GM12878 (cell line): ENCODE measurements around the gene GALNTL6. TPM values are rescaled to one million over a fixed set of nuclear protein-coding genes. Genes with fewer than 3 reads are reported as not detected.

ENCODE experiments used
- ATAC-seq: fragments of 200-7000 bp; cut with Tn5 transposase; 3 replicates; pipeline ENCODE4 v1.9.1; 2020; ENCODE audit warnings: mild to moderate bottlenecking, moderate library complexity
- BruUV-seq: library from RNA; stranded (reverse); fragments of 400-500 nt; replicated peaks from 2 replicates; lab custom pipeline; 2021; lab: Mats Ljungman, UMichigan
- CTCF ChIA-PET: fragments of 300-600 bp; sonication (Branson Sonifier 250); formaldehyde crosslinking; extraction: SDS; loops from one replicate; lab custom pipeline; 2021; ENCODE audit warnings: inconsistent platforms; lab: Yijun Ruan, JAX
- POLR2A ChIA-PET: fragments of 350-600 bp; formaldehyde crosslinking; extraction: SDS; loops from one replicate; lab custom pipeline; 2021; ENCODE audit warnings: inconsistent platforms; lab: Charles Lee
- RAD21 ChIA-PET: fragments of 300-600 bp; sonication (Branson Sonifier 250); formaldehyde crosslinking; loops from one replicate; lab custom pipeline; 2023; ENCODE audit warnings: antibody characterized with exemption; ENCODE audit not compliant: unreplicated experiment; lab: Charles Lee
- SMC1A ChIA-PET: fragments of 300-600 bp; sonication (Branson Sonifier 250); formaldehyde crosslinking; loops from one replicate; lab custom pipeline; 2023; ENCODE audit not compliant: unreplicated experiment, uncharacterized antibody; lab: Charles Lee
- DNase-seq: peaks from one replicate; pipeline ENCODE4 v3.0.0-alpha.2; 2011; ENCODE audit warnings: low read depth, low spot score
- FAIRE-seq: peaks from 3 replicates; lab custom pipeline; 2011; peaks lifted over from hg19 to GRCh38; lab: Jason Lieb, UNC
- H2AFZ ChIP-seq: 2 replicates; pipeline ENCODE4 v1.6.0; 2011; ENCODE audit warnings: low read depth, low read length, control low read depth; ENCODE audit not compliant: control insufficient read depth
- H3K27ac ChIP-seq: 2 replicates; pipeline ENCODE4 v1.5.1; 2011; ENCODE audit warnings: control low read depth; ENCODE audit not compliant: control insufficient read depth, insufficient read depth
- H3K27me3 ChIP-seq, 2 experiments: replicated peaks in 1 of 2; 2 replicates each; pipeline versions ENCODE4 v1.6.0 to v1.6.1; 2011; ENCODE audit warnings: low read length in 1 of 2; ENCODE audit not compliant: control insufficient read depth in 2 of 2, insufficient read depth in 2 of 2
- H3K36me3 ChIP-seq, 2 experiments: 2 replicates each; pipeline ENCODE4 v1.5.1; 2011; ENCODE audit warnings: low read length in 1 of 2; ENCODE audit not compliant: control insufficient read depth in 2 of 2, insufficient read depth in 2 of 2
- H3K4me1 ChIP-seq: 2 replicates; pipeline ENCODE4 v1.6.1; 2011; ENCODE audit warnings: mild to moderate bottlenecking, low read length, moderate library complexity, mixed read lengths; ENCODE audit not compliant: control insufficient read depth, insufficient read depth
- H3K4me2 ChIP-seq: 2 replicates; pipeline ENCODE4 v1.6.0; 2011; ENCODE audit warnings: control low read depth; ENCODE audit not compliant: control insufficient read depth, insufficient read depth
- H3K4me3 ChIP-seq: fragments of 200-600 bp; sonication (generic); 2 replicates; pipeline ENCODE4 v1.5.1; 2016
- H3K79me2 ChIP-seq: 2 replicates; pipeline ENCODE4 v1.6.0; 2011; ENCODE audit warnings: low read length; ENCODE audit not compliant: control insufficient read depth, insufficient read depth
- H3K9ac ChIP-seq: 2 replicates; pipeline ENCODE4 v1.8.0; 2011; ENCODE audit warnings: low read length, control low read depth, mixed read lengths; ENCODE audit not compliant: control insufficient read depth, insufficient read depth
- H3K9me3 ChIP-seq: replicated peaks from 3 replicates; pipeline ENCODE4 v1.5.1; 2011; ENCODE audit warnings: mild to moderate bottlenecking, low read length; ENCODE audit not compliant: control insufficient read depth, insufficient read depth
- H4K20me1 ChIP-seq: 2 replicates; pipeline ENCODE4 v1.6.0; 2011; ENCODE audit not compliant: control insufficient read depth, insufficient read depth
- BHLHE40 ChIP-seq, 2 experiments: fragments of 450-650 bp in 1 of 2; IDR thresholded peaks; 2 replicates each; pipeline ENCODE4 v1.6.1; 2011 to 2017; ENCODE audit warnings: low read depth in 2 of 2, borderline replicate concordance in 1 of 2, improper control_type of control experiment in 1 of 2, low read length in 1 of 2, mild to moderate bottlenecking in 1 of 2
- CBX3 ChIP-seq: fragments of 200-600 bp; sonication (generic); IDR thresholded peaks from 2 replicates; pipeline ENCODE4 v1.6.1; 2016; ENCODE audit warnings: low read depth, borderline replicate concordance
- CHD4 ChIP-seq: fragments of 200-600 bp; sonication (generic); IDR thresholded peaks from 2 replicates; pipeline ENCODE4 v1.6.1; 2016; ENCODE audit warnings: mild to moderate bottlenecking
- DPF2 ChIP-seq: fragments of 450-650 bp; IDR thresholded peaks from 2 replicates; pipeline ENCODE4 v1.6.1; 2017; ENCODE audit warnings: mild to moderate bottlenecking
- EGR1 ChIP-seq, 2 experiments: IDR thresholded peaks; 1 replicate in 1 of 2; 2 replicates in 1 of 2; pipeline ENCODE4 v1.6.1; 2011 to 2012; ENCODE audit warnings: low read depth in 2 of 2, low read length in 2 of 2, borderline replicate concordance in 1 of 2, mild to moderate bottlenecking in 1 of 2, moderate library complexity in 1 of 2
- HSF1 ChIP-seq: fragments of 150-350 bp; IDR thresholded peaks from 2 replicates; pipeline ENCODE4 v1.6.1; 2014; ENCODE audit warnings: mild to moderate bottlenecking, low read depth, low read length
- IRF5 ChIP-seq: fragments of 450-650 bp; IDR thresholded peaks from 2 replicates; pipeline ENCODE4 v1.6.1; 2017; ENCODE audit warnings: borderline replicate concordance
- MEF2A ChIP-seq: IDR thresholded peaks from 2 replicates; pipeline ENCODE4 v1.6.1; 2011; ENCODE audit warnings: low read depth, mild to moderate bottlenecking, low read length, moderate library complexity; ENCODE audit not compliant: insufficient read depth
- MTA2 ChIP-seq: fragments of 450-650 bp; IDR thresholded peaks from 2 replicates; pipeline ENCODE4 v1.6.1; 2016; ENCODE audit warnings: low read depth, mild to moderate bottlenecking, moderate library complexity
- NFYA ChIP-seq: IDR thresholded peaks from 2 replicates; pipeline ENCODE4 v1.6.1; 2011; ENCODE audit warnings: low read depth, mild to moderate bottlenecking, low read length, improper control_type of control experiment, borderline replicate concordance
- NR2C1 ChIP-seq: fragments of 450-650 bp; IDR thresholded peaks from 2 replicates; pipeline ENCODE4 v1.6.1; 2017; ENCODE audit warnings: antibody characterized with exemption, mild to moderate bottlenecking, moderate library complexity
- PAX8 ChIP-seq: fragments of 450-650 bp; IDR thresholded peaks from 2 replicates; pipeline ENCODE4 v1.6.1; 2017; ENCODE audit warnings: mild to moderate bottlenecking, moderate library complexity
- RAD51 ChIP-seq: fragments of 450-650 bp; IDR thresholded peaks from 2 replicates; pipeline ENCODE4 v1.6.1; 2016; ENCODE audit warnings: moderate library complexity, mild to moderate bottlenecking, inconsistent platforms
- RBBP5 ChIP-seq: fragments of 200-600 bp; sonication (generic); conservative IDR thresholded peaks from 2 replicates; pipeline ENCODE4 v1.6.1; 2016
- SP1 ChIP-seq: IDR thresholded peaks from one replicate; pipeline ENCODE4 v1.6.1; 2011; ENCODE audit warnings: low read depth, low read length
- SPI1 ChIP-seq: IDR thresholded peaks from 2 replicates; pipeline ENCODE4 v1.6.1; 2011; ENCODE audit warnings: low read depth, mild to moderate bottlenecking, low read length, moderate library complexity, borderline replicate concordance; ENCODE audit not compliant: insufficient read depth
- STAT1 ChIP-seq: fragments of 450-650 bp; conservative IDR thresholded peaks from 2 replicates; pipeline ENCODE4 v1.6.1; 2014; ENCODE audit warnings: antibody characterized with exemption, mild to moderate bottlenecking
- WGBS: methylation state at CpG from one replicate; pipeline ENCODE4 v1.1.6; 2016; ENCODE audit warnings: low lambda C conversion rate; ENCODE audit not compliant: insufficient replicate concordance, insufficient coverage; ENCODE audit errors: missing lambda C conversion rate; 5-methylcytosine and 5-hydroxymethylcytosine counted together
- in situ Hi-C: fragments of 300-500 bp; cut with MboI; formaldehyde crosslinking; loops from 9 replicates; pipeline ENCODE4 v1.14.3; 2018; ENCODE audit warnings: mixed read lengths
- intact Hi-C: fragments of 100-400 bp; cut with micrococcal nuclease; formaldehyde crosslinking; loops from one replicate; pipeline ENCODE4 v1.14.2; 2022; ENCODE audit not compliant: unreplicated experiment
- polyA plus RNA-seq, 11 experiments: library from polyadenylated mRNA; depleted of rRNA in 4 of 11; unstranded in 6 of 11; stranded (reverse) in 5 of 11; fragments of >200 nt; fragmentation: Nextera tagmentation in 4 of 11; fragmentation: Illumina TruSeq in 1 of 11; extraction: Ambion mirVana in 4 of 11; extraction: Trizol in 1 of 11; gene quantifications; 1 replicate in 1 of 11; 2 replicates in 10 of 11; pipeline versions ENCODE4 v1.2.1 to v1.2.3, GENCODE V29; 2011 to 2016; ENCODE audit warnings: inconsistent platforms in 2 of 11, missing spikeins in 2 of 11, low read depth in 1 of 11
- total RNA-seq, 4 experiments: library from RNA; depleted of rRNA in 3 of 4; stranded (reverse); fragments of >200 nt in 3 of 4; fragmentation: Illumina TruSeq in 1 of 4; extraction: Trizol in 1 of 4; gene quantifications; 2 replicates each; pipeline versions ENCODE4 v1.2.1 to v1.2.3, GENCODE V29; 2013 to 2021

Gene GALNTL6
- total and polyA plus RNA-seq, 10 of the 15 experiments (the other 5 are each of a cell fraction or from before 2014, with no cell fraction given): 0.01 to 0.29 TPM; not detected in 8

GRCh38 chr4:171920901-171921300 lies 107.7 kb downstream of the GALNTL6 start:
- Histone ChIP-seq H3K4me2 (no peak overlapping the region), H3K9me3 (no peaks in the 10 kb centered on the region), H3K9ac (no peak overlapping the region), H3K4me1 (no peaks in the 10 kb centered on the region), H3K36me3 (no peaks in the 10 kb centered on the region), H3K79me2 (no peaks in the 10 kb centered on the region)
- BruUV-seq: no TSS peak
- ChIA-PET CTCF (no interaction called here), SMC1A (no interaction called here), RAD21 (no interaction called here)
- ATAC-seq: no peak
- no peak for DNase-seq
- no peak for FAIRE-seq
- intact Hi-C loops: no loop called here
- in situ Hi-C loops: no loop called here
- no peak for TF ChIP-seq CHD4
- no peak for TF ChIP-seq NR2C1
- TF ChIP-seq IRF5: no peak
- no peak for TF ChIP-seq MEF2A
- TF ChIP-seq HSF1: no peak
- TF ChIP-seq MTA2: no peak
- TF ChIP-seq NFYA: no peak
- TF ChIP-seq RBBP5: no peak
- TF ChIP-seq SPI1: no peak
- TF ChIP-seq CBX3: no peak
- no peak for TF ChIP-seq EGR1 (IDR thresholded peaks at IDR 0.05; ENCODE audit: borderline replicate concordance in 1 of 2, low read depth in 2 of 2, low read length in 2 of 2)
- TF ChIP-seq SP1: no peak
- TF ChIP-seq STAT1: no peak
- no peak for TF ChIP-seq BHLHE40 (IDR thresholded peaks at IDR 0.05; ENCODE audit: borderline replicate concordance in 1 of 2, low read depth in 2 of 2, low read length in 1 of 2)
- no peak for TF ChIP-seq RAD51
- no peak for TF ChIP-seq DPF2
- TF ChIP-seq PAX8: no peak
- TF ChIP-seq, all 136 proteins: peak for 0
- POLR2A ChIA-PET: no interaction called here
- H3K4me3 ChIP-seq: no peak overlapping the region
- WGBS: 35% methylated on average over 3 of the region's 3 CpGs
- no peaks in the 10 kb centered on the region for H3K27me3 ChIP-seq
- H4K20me1 ChIP-seq: no peaks in the 10 kb centered on the region
- no peak overlapping the region for H2AFZ ChIP-seq
- H3K27ac ChIP-seq: no peak overlapping the region
